Suprapubic skin (tissue), 3 donors: Measurements from ENCODE around the gene SOX8.

ENCODE experiments used
- EP300 ChIP-seq: sonication (generic); formaldehyde crosslinking; IDR thresholded peaks from one replicate; pipeline ENCODE4 v1.6.1; 2017; ENCODE audit warnings: antibody characterized with exemption
- POLR2A ChIP-seq, 2 donors: fragments of 450-650 bp; IDR thresholded peaks; one replicate each; pipeline ENCODE4 v1.6.1; 2017; ENCODE audit warnings: antibody characterized with exemption in 2 of 2, mild to moderate bottlenecking in 2 of 2, moderate library complexity in 2 of 2
- TF ChIP-seq, protein P1 (sequence below), 2 donors: fragments of 200-600 bp in 1 of 2; fragments of 450-650 bp in 1 of 2; sonication (generic) in 1 of 2; IDR thresholded peaks; one replicate each; pipeline ENCODE4 v1.5.1; 2016 to 2019; ENCODE audit warnings: antibody characterized with exemption in 2 of 2, mild to moderate bottlenecking in 1 of 2, moderate library complexity in 1 of 2

DNA sequence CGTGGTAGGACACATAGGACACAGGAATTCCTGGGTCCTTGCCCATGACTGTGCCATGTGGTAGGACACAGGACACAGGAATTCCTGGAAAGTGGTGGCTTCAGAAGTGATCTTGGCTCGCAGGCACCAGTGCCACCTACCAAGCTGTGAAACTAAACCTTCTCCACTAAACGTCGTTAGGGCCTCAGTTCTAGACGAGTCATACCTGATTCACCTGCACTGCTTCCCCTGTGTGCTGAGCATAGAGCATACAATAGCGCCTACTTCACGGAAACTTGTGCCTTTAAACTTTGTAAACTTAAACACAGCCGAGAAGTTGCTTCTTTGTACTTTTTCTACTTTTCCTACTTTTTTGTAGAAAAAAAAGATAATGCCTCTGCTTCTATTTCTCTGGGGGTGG is 4.8 kb downstream of the SOX8 start:
- TF ChIP-seq, protein P1, sequence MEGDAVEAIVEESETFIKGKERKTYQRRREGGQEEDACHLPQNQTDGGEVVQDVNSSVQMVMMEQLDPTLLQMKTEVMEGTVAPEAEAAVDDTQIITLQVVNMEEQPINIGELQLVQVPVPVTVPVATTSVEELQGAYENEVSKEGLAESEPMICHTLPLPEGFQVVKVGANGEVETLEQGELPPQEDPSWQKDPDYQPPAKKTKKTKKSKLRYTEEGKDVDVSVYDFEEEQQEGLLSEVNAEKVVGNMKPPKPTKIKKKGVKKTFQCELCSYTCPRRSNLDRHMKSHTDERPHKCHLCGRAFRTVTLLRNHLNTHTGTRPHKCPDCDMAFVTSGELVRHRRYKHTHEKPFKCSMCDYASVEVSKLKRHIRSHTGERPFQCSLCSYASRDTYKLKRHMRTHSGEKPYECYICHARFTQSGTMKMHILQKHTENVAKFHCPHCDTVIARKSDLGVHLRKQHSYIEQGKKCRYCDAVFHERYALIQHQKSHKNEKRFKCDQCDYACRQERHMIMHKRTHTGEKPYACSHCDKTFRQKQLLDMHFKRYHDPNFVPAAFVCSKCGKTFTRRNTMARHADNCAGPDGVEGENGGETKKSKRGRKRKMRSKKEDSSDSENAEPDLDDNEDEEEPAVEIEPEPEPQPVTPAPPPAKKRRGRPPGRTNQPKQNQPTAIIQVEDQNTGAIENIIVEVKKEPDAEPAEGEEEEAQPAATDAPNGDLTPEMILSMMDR (IDR thresholded peaks at IDR 0.05), result no peak
- TF ChIP-seq POLR2A (IDR thresholded peaks at IDR 0.05), result no peak
- TF ChIP-seq EP300, result no peak
